Osteocyte (in vitro differentiated cells): ENCODE data around the gene CAMK1D. TPM values are rescaled to one million over a fixed set of nuclear protein-coding genes. Genes with fewer than 3 reads are reported as not detected.
A peak's percentile ranks its signal among the peaks of the same experiment; 100 is the strongest.

Experiments used
- DNase-seq: peaks from one replicate; pipeline ENCODE4 v3.0.0; 2021; ENCODE audit warnings: mixed read lengths; ENCODE audit not compliant: unreplicated experiment; ENCODE audit errors: extremely low spot score
- H3K27ac Mint-ChIP-seq: one replicate; pipeline ENCODE4 v1.8.0; 2021; ENCODE audit warnings: mild to moderate bottlenecking, mixed read lengths; ENCODE audit not compliant: unreplicated experiment
- H3K27me3 Mint-ChIP-seq: one replicate; pipeline ENCODE4 v1.8.0; 2021; ENCODE audit warnings: mixed read lengths; ENCODE audit not compliant: unreplicated experiment
- H3K36me3 Mint-ChIP-seq: one replicate; pipeline ENCODE4 v1.8.0; 2021; ENCODE audit warnings: mixed read lengths; ENCODE audit not compliant: unreplicated experiment
- H3K4me1 Mint-ChIP-seq: one replicate; pipeline ENCODE4 v1.8.0; 2021; ENCODE audit warnings: mixed read lengths; ENCODE audit not compliant: unreplicated experiment
- H3K4me3 Mint-ChIP-seq: one replicate; pipeline ENCODE4 v1.8.0; 2021; ENCODE audit warnings: mild to moderate bottlenecking, moderate library complexity, mixed read lengths; ENCODE audit not compliant: unreplicated experiment
- H3K9me3 Mint-ChIP-seq: one replicate; pipeline ENCODE4 v1.8.0; 2021; ENCODE audit warnings: mixed read lengths; ENCODE audit not compliant: unreplicated experiment
- CTCF ChIP-seq: fragments of 200-600 bp; sonication (generic); IDR thresholded peaks from 2 replicates; pipeline ENCODE4 v1.5.0; 2021; ENCODE audit warnings: antibody characterized with exemption, mild to moderate bottlenecking, moderate library complexity
- total RNA-seq: library from RNA; stranded (reverse); gene quantifications from 2 replicates; pipeline ENCODE4 v1.2.1, GENCODE V29; 2021

Gene CAMK1D
- total RNA-seq, 1 donor from 2014 or later = 13.7 TPM

GRCh38 chr10:12822126-12822892 is 473.0 kb downstream of the CAMK1D start:
- H3K27ac Mint-ChIP-seq = peak overlapping the region; percentile 76
- H3K9me3 Mint-ChIP-seq = no peaks in the 10 kb centered on the region
- no peak for DNase-seq
- no peak overlapping the region for H3K4me3 Mint-ChIP-seq
- H3K36me3 Mint-ChIP-seq = peaks cover 4% of the 10 kb centered on the region
- no peaks in the 10 kb centered on the region for H3K27me3 Mint-ChIP-seq
- peaks cover 68% of the 10 kb centered on the region for H3K4me1 Mint-ChIP-seq
- no peak for TF ChIP-seq CTCF

- H3K27me3 Mint-ChIP-seq = no peaks in the 10 kb centered on the region
- H3K4me3 Mint-ChIP-seq = no peak overlapping the region
- peaks cover 68% of the 10 kb centered on the region for H3K4me1 Mint-ChIP-seq
- no peak for TF ChIP-seq CTCF
- DNase-seq = no peak
- H3K27ac Mint-ChIP-seq = peak overlapping the region; percentile 76
- H3K9me3 Mint-ChIP-seq = no peaks in the 10 kb centered on the region
- peaks cover 5% of the 10 kb centered on the region for H3K36me3 Mint-ChIP-seq
Observed at GRCh38 chr10:12822893-12823170, 473.5 kb downstream of the CAMK1D start.

- Mint-ChIP-seq H3K27ac (peak overlapping the region; percentile 76), H3K27me3 (no peaks in the 10 kb centered on the region), H3K36me3 (peaks cover 7% of the 10 kb centered on the region), H3K4me1 (peaks cover 68% of the 10 kb centered on the region), H3K4me3 (no peak overlapping the region), H3K9me3 (no peaks in the 10 kb centered on the region)
- no peak for DNase-seq
- TF ChIP-seq CTCF = no peak
Observed at GRCh38 chr10:12823328-12823727, 474.0 kb downstream of the CAMK1D start.

- H3K27me3 Mint-ChIP-seq = no peaks in the 10 kb centered on the region
- TF ChIP-seq CTCF = no peak
- no peak for DNase-seq
- H3K9me3 Mint-ChIP-seq = no peaks in the 10 kb centered on the region
- peaks cover 60% of the 10 kb centered on the region for H3K4me1 Mint-ChIP-seq
- H3K27ac Mint-ChIP-seq = no peak overlapping the region
- peaks cover 9% of the 10 kb centered on the region for H3K36me3 Mint-ChIP-seq
- H3K4me3 Mint-ChIP-seq = no peak overlapping the region
Observed at GRCh38 chr10:12825260-12825849, 476.0 kb downstream of the CAMK1D start.

- H3K27me3 Mint-ChIP-seq = no peaks in the 10 kb centered on the region
- no peak overlapping the region for H3K27ac Mint-ChIP-seq
- DNase-seq = no peak
- no peak for TF ChIP-seq CTCF
- H3K9me3 Mint-ChIP-seq = no peaks in the 10 kb centered on the region
- peaks cover 9% of the 10 kb centered on the region for H3K36me3 Mint-ChIP-seq
- H3K4me1 Mint-ChIP-seq = peaks cover 49% of the 10 kb centered on the region
- no peak overlapping the region for H3K4me3 Mint-ChIP-seq
Observed at GRCh38 chr10:12826800-12827372, 477.5 kb downstream of the CAMK1D start.
